MCF 10A (cell line): ENCODE measurements around the gene AGBL1. TPM values are rescaled to one million over a fixed set of nuclear protein-coding genes. Genes with fewer than 3 reads are reported as not detected.

Experiments
- BruUV-seq: library from RNA; stranded (reverse); fragments of 400-500 nt; replicated peaks from 2 replicates; lab custom pipeline; 2021; lab: Mats Ljungman, UMichigan
- CTCF ChIA-PET: fragments of 300-600 bp; sonication (Branson Sonifier 250); formaldehyde crosslinking; extraction: SDS; loops from one replicate; lab custom pipeline; 2021; ENCODE audit warnings: antibody characterized with exemption, inconsistent platforms; lab: Yijun Ruan, JAX
- POLR2A ChIA-PET: fragments of 300-600, 350-650 bp; sonication (Branson Sonifier 250); formaldehyde crosslinking; extraction: SDS; loops from one replicate; lab custom pipeline; 2020; ENCODE audit warnings: antibody characterized with exemption, inconsistent platforms; lab: Yijun Ruan, JAX
- DNase-seq: peaks from one replicate; pipeline ENCODE4 v3.0.0-alpha.2; 2018; ENCODE audit not compliant: unreplicated experiment
- H3K27ac Mint-ChIP-seq: one replicate; pipeline ENCODE4 v1.8.0; 2022; ENCODE audit warnings: mild to moderate bottlenecking, low read depth, mixed read lengths; ENCODE audit not compliant: unreplicated experiment
- H3K27me3 Mint-ChIP-seq: one replicate; pipeline ENCODE4 v1.8.0; 2022; ENCODE audit warnings: mixed read lengths; ENCODE audit not compliant: insufficient read depth, unreplicated experiment
- H3K36me3 Mint-ChIP-seq: one replicate; pipeline ENCODE4 v1.8.0; 2022; ENCODE audit warnings: mild to moderate bottlenecking, moderate library complexity, mixed read lengths; ENCODE audit not compliant: insufficient read depth, unreplicated experiment
- H3K4me1 Mint-ChIP-seq: one replicate; pipeline ENCODE4 v1.8.0; 2022; ENCODE audit warnings: mixed read lengths; ENCODE audit not compliant: insufficient read depth, unreplicated experiment
- H3K4me3 Mint-ChIP-seq: one replicate; pipeline ENCODE4 v1.8.0; 2022; ENCODE audit warnings: mild to moderate bottlenecking, moderate library complexity, mixed read lengths; ENCODE audit not compliant: unreplicated experiment
- H3K9me3 Mint-ChIP-seq: one replicate; pipeline ENCODE4 v1.8.0; 2022; ENCODE audit warnings: mixed read lengths; ENCODE audit not compliant: unreplicated experiment
- CTCF ChIP-seq: fragments of 200-600 bp; IDR thresholded peaks from one replicate; pipeline ENCODE4 v1.8.0; 2022; ENCODE audit warnings: antibody characterized with exemption, mild to moderate bottlenecking; ENCODE audit not compliant: unreplicated experiment
- intact Hi-C: fragments of 100-400 bp; cut with micrococcal nuclease; formaldehyde crosslinking; loops from 2 replicates; pipeline ENCODE4 v1.14.1; 2022
- total RNA-seq: library from RNA; stranded (reverse); gene quantifications from 2 replicates; pipeline ENCODE4 v1.2.3, GENCODE V29; 2022

Gene AGBL1
- total RNA-seq, 1 experiment from 2014 or later, result not detected

DNA sequence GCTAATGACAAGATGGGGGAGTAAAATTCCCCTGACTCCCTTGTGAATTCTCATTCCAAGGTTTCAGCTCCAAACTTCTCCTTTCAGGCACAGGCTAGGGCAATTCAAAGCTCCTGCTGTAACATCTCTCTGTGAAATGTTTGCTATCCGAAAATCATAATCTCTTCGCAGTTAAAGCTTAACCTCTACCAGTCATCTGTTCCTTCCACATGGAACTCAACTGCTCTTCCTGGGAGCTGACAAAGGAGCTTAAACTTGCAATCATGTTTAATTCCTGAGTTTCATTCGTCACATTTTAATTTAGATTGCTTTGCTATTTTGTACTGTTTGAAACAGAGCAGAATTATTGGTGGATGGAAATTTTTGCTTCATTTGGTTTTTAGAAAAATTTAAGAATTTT, 328.6 kb downstream of the AGBL1 start:
- intact Hi-C loops, result no loop called here
- BruUV-seq, result no TSS peak
- no peaks in the 10 kb centered on the region for H3K4me1 Mint-ChIP-seq
- H3K9me3 Mint-ChIP-seq, result no peaks in the 10 kb centered on the region
- no peak for TF ChIP-seq CTCF
- CTCF ChIA-PET, result no interaction called here
- POLR2A ChIA-PET, result interaction anchor here (1.0 kb wide), 1 partner anchor 16 kb away, joined by 3 read pairs; no protein-coding TSS in a partner anchor
- H3K27me3 Mint-ChIP-seq, result no peaks in the 10 kb centered on the region
- no peaks in the 10 kb centered on the region for H3K36me3 Mint-ChIP-seq
- H3K27ac Mint-ChIP-seq, result no peak overlapping the region
- no peak overlapping the region for H3K4me3 Mint-ChIP-seq
- no peak for DNase-seq

GRCh38 chr15:86411916-86412315, 332.2 kb downstream of the AGBL1 start:
- H3K36me3 Mint-ChIP-seq, result no peaks in the 10 kb centered on the region
- ChIA-PET POLR2A (no interaction called here), CTCF (interaction anchor here (0.6 kb wide), 1 partner anchor 1010 kb away, joined by 4 read pairs; no protein-coding TSS in a partner anchor)
- H3K4me3 Mint-ChIP-seq, result no peak overlapping the region
- no peaks in the 10 kb centered on the region for H3K27me3 Mint-ChIP-seq
- no peak overlapping the region for H3K27ac Mint-ChIP-seq
- no peak for TF ChIP-seq CTCF
- DNase-seq, result no peak
- no peaks in the 10 kb centered on the region for H3K4me1 Mint-ChIP-seq
- BruUV-seq, result no TSS peak
- intact Hi-C loops, result no loop called here
- no peaks in the 10 kb centered on the region for H3K9me3 Mint-ChIP-seq

GRCh38 chr15:86413191-86413590, 333.5 kb downstream of the AGBL1 start:
- intact Hi-C loops, result no loop called here
- no peaks in the 10 kb centered on the region for H3K27me3 Mint-ChIP-seq

GRCh38 chr15:86425746-86426145, 346.1 kb downstream of the AGBL1 start:
- CTCF ChIA-PET, result no interaction called here
- Mint-ChIP-seq H3K4me3 (no peak overlapping the region), H3K27me3 (no peaks in the 10 kb centered on the region), H3K36me3 (no peaks in the 10 kb centered on the region), H3K27ac (no peak overlapping the region), H3K4me1 (no peaks in the 10 kb centered on the region), H3K9me3 (peaks cover 8% of the 10 kb centered on the region)
- POLR2A ChIA-PET, result no interaction called here
- intact Hi-C loops, result no loop called here
- TF ChIP-seq CTCF, result no peak
- no TSS peak for BruUV-seq
- DNase-seq, result no peak

More at GRCh38 chr15:86413191-86413590, 333.5 kb downstream of the AGBL1 start:
- BruUV-seq, result no TSS peak
- ChIA-PET CTCF (no interaction called here), POLR2A (interaction anchor here (0.7 kb wide), 1 partner anchor 266 kb away, joined by 3 read pairs; no protein-coding TSS in a partner anchor)
- Mint-ChIP-seq H3K9me3 (no peaks in the 10 kb centered on the region), H3K27ac (no peak overlapping the region), H3K36me3 (no peaks in the 10 kb centered on the region), H3K4me3 (no peak overlapping the region), H3K4me1 (no peaks in the 10 kb centered on the region)
- no peak for TF ChIP-seq CTCF
- DNase-seq, result no peak
